ENCODE results near the gene GOLM1.

Gene GOLM1

DNA sequence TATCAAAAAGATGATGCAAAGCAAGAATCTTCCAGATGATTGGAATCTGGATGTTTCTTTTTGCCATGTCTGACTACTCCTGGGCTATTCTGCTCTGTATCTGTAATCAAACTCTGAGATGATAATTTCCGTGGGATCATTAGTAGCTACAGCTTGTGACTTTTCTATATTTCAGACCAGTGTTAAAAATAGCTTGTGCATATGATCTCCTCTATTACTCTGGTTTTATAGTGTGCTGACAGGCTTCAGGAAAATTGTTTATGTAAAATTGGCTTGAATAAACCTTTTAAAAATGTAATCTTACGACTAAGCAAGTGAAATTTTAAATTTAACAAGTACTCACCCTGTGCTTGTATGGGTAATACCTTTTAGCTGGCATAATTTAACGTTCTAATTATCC, 118.0 kb downstream of the GOLM1 start:
- ATAC-seq (no peak), DNase-seq (no peak)

DNA sequence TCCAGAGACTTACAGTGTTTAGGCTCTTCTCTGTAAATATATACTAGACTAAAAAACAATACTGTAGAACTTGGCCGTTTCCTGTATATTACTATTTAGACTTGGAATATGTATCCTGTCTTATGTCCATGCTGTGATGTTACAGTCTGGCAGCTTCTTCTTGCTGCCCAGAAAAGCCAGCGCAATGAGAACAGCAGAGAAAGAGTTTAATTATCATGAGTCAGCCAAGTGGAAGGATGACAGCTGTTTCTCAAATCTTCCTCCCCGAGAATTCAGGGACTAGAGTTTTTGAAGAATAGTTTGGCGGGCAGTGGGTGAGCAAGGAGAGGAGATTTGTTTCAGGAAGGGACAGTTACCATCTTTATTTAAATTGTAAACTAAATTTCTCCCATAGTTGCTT, 120.9 kb downstream of the GOLM1 start:
- ATAC-seq = no peak
- no peak for DNase-seq
